HEK293 (cell line): ENCODE results near the gene SLC17A1.

ENCODE experiments used
- CTCF ChIA-PET: fragments of 350-600 bp; formaldehyde crosslinking; extraction: SDS; loops from one replicate; lab custom pipeline; 2021; ENCODE audit warnings: antibody characterized with exemption; lab: Yijun Ruan, JAX
- POLR2A ChIA-PET: fragments of 300-600 bp; formaldehyde crosslinking; extraction: SDS; loops from one replicate; lab custom pipeline; 2020; ENCODE audit warnings: antibody characterized with exemption, inconsistent platforms; lab: Yijun Ruan, JAX
- H3K27ac ChIP-seq: fragments of 200-500 bp; sonication (Bioruptor generic); 2 replicates; pipeline ENCODE4 v1.5.1; 2014; ENCODE audit warnings: low read depth, low read length, control low read depth, inconsistent platforms; ENCODE audit errors: extremely low read depth
- H3K36me3 ChIP-seq, 2 experiments: fragments of 200-500 bp in 1 of 2; sonication (Bioruptor generic) in 1 of 2; 1 replicate in 1 of 2; 2 replicates in 1 of 2; pipeline ENCODE4 v1.5.1; 2014 to 2017; ENCODE audit warnings: inconsistent platforms in 2 of 2, low read length in 2 of 2; ENCODE audit not compliant: control insufficient read depth in 2 of 2, insufficient read depth in 1 of 2
- H3K4me1 ChIP-seq: fragments of 200-500 bp; sonication (Bioruptor generic); 2 replicates; pipeline ENCODE4 v1.5.1; 2014; ENCODE audit warnings: mild to moderate bottlenecking, low read length, inconsistent platforms; ENCODE audit not compliant: control insufficient read depth, insufficient read depth
- H3K4me3 ChIP-seq: 2 replicates; pipeline ENCODE4 v1.5.1; 2011; ENCODE audit warnings: low read depth, mild to moderate bottlenecking, control low read depth, low read length, moderate library complexity
- H3K9me3 ChIP-seq: fragments of 200-500 bp; sonication (Bioruptor generic); 2 replicates; pipeline ENCODE4 v1.5.1; 2014; ENCODE audit warnings: low read depth, low read length, inconsistent platforms; ENCODE audit not compliant: control insufficient read depth, insufficient read depth
- GLI4 ChIP-seq: fragments of 450-650 bp; formaldehyde crosslinking; IDR thresholded peaks from 2 replicates; pipeline ENCODE4 v1.5.1; 2016; ENCODE audit warnings: missing biosample characterization, missing genetic modification characterization
- PRDM6 ChIP-seq: fragments of 450-650 bp; formaldehyde crosslinking; IDR thresholded peaks from 2 replicates; pipeline ENCODE4 v1.5.1; 2017; ENCODE audit warnings: missing biosample characterization, missing genetic modification characterization
- SP7 ChIP-seq: fragments of 450-650 bp; formaldehyde crosslinking; IDR thresholded peaks from 2 replicates; pipeline ENCODE4 v1.5.1; 2016; ENCODE audit warnings: missing biosample characterization, missing genetic modification characterization
- TRIM28 ChIP-seq: IDR thresholded peaks from 2 replicates; pipeline ENCODE4 v1.6.1; 2011; ENCODE audit warnings: low read length, control low read depth, borderline replicate concordance
- ZBTB7A ChIP-seq: fragments of 450-650 bp; formaldehyde crosslinking; IDR thresholded peaks from 2 replicates; pipeline ENCODE4 v1.5.1; 2016; ENCODE audit warnings: low read depth, missing biosample characterization, missing genetic modification characterization
- ZNF121 ChIP-seq: fragments of 450-650 bp; formaldehyde crosslinking; IDR thresholded peaks from 2 replicates; pipeline ENCODE4 v1.5.1; 2016; ENCODE audit warnings: missing biosample characterization, missing genetic modification characterization
- ZNF16 ChIP-seq: fragments of 450-650 bp; formaldehyde crosslinking; IDR thresholded peaks from 2 replicates; pipeline ENCODE4 v1.5.1; 2016; ENCODE audit warnings: low read depth, missing biosample characterization, missing genetic modification characterization
- ZNF18 ChIP-seq: fragments of 450-650 bp; formaldehyde crosslinking; IDR thresholded peaks from 2 replicates; pipeline ENCODE4 v1.5.1; 2016; ENCODE audit warnings: missing biosample characterization, missing genetic modification characterization
- ZNF274 ChIP-seq, 2 experiments: fragments of 200-500 bp in 1 of 2; fragments of 450-650 bp in 1 of 2; sonication (Bioruptor generic) in 1 of 2; formaldehyde crosslinking in 1 of 2; IDR thresholded peaks; 2 replicates each; pipeline versions ENCODE4 v1.5.1 to v1.6.1; 2014 to 2016; ENCODE audit warnings: borderline replicate concordance in 1 of 2, inconsistent platforms in 1 of 2, low read length in 1 of 2, missing biosample characterization in 1 of 2, missing genetic modification characterization in 1 of 2
- ZNF280C ChIP-seq: fragments of 450-650 bp; formaldehyde crosslinking; IDR thresholded peaks from 2 replicates; pipeline ENCODE4 v1.5.1; 2016; ENCODE audit warnings: missing biosample characterization, missing genetic modification characterization
- ZNF311 ChIP-seq: fragments of 450-650 bp; formaldehyde crosslinking; IDR thresholded peaks from 2 replicates; pipeline ENCODE4 v1.5.1; 2017; ENCODE audit warnings: missing biosample characterization, missing genetic modification characterization, borderline replicate concordance
- ZNF335 ChIP-seq: fragments of 450-650 bp; formaldehyde crosslinking; conservative IDR thresholded peaks from 2 replicates; pipeline ENCODE4 v1.5.1; 2016; ENCODE audit warnings: missing biosample characterization, missing genetic modification characterization
- ZNF354C ChIP-seq: fragments of 450-650 bp; formaldehyde crosslinking; IDR thresholded peaks from 2 replicates; pipeline ENCODE4 v1.5.1; 2016; ENCODE audit warnings: missing biosample characterization, missing genetic modification characterization, low read depth, borderline replicate concordance
- ZNF488 ChIP-seq: fragments of 450-650 bp; formaldehyde crosslinking; IDR thresholded peaks from 2 replicates; pipeline ENCODE4 v1.5.1; 2016; ENCODE audit warnings: missing biosample characterization, missing genetic modification characterization
- ZNF530 ChIP-seq: fragments of 450-650 bp; formaldehyde crosslinking; IDR thresholded peaks from 2 replicates; pipeline ENCODE4 v1.5.1; 2016; ENCODE audit warnings: low read depth, missing biosample characterization, missing genetic modification characterization
- ZNF561 ChIP-seq: fragments of 450-650 bp; IDR thresholded peaks from 2 replicates; pipeline ENCODE4 v1.5.1; 2018; ENCODE audit warnings: missing biosample characterization, missing genetic modification characterization, borderline replicate concordance
- ZNF837 ChIP-seq: fragments of 450-650 bp; formaldehyde crosslinking; IDR thresholded peaks from 2 replicates; pipeline ENCODE4 v1.5.1; 2016; ENCODE audit warnings: missing biosample characterization, missing genetic modification characterization
- ZSCAN5A ChIP-seq: fragments of 450-650 bp; formaldehyde crosslinking; IDR thresholded peaks from 2 replicates; pipeline ENCODE4 v1.5.1; 2016; ENCODE audit warnings: missing biosample characterization, missing genetic modification characterization

The SLC17A1 gene

GRCh38 chr6:25880601-25881000 is 48.7 kb upstream of the SLC17A1 start:
- Histone ChIP-seq H3K36me3 (no peaks in the 10 kb centered on the region), H3K9me3 (no peaks in the 10 kb centered on the region), H3K4me1 (no peaks in the 10 kb centered on the region; the same call in 1 of the 2 replicates), H3K4me3 (no peak overlapping the region), H3K27ac (no peak overlapping the region)
- POLR2A ChIA-PET, result no interaction called here
- CTCF ChIA-PET, result interaction anchor here (0.5 to 1.0 kb wide), 3 partner anchors 14 to 123 kb away, joined by 3 to 8 read pairs (median 4); no protein-coding TSS in a partner anchor
- TF ChIP-seq ZNF16, result no peak
- TF ChIP-seq SP7 (tag by site-specific recombination), result no peak
- TF ChIP-seq ZNF837 (tag by site-specific recombination), result no peak
- TF ChIP-seq ZBTB7A (tag by site-specific recombination), result no peak
- no peak for TF ChIP-seq ZNF561
- TF ChIP-seq PRDM6 (tag by site-specific recombination), result no peak
- no peak for TF ChIP-seq ZSCAN5A (tag by site-specific recombination)
- TF ChIP-seq ZNF274 (IDR thresholded peaks at IDR 0.05; ENCODE audit: low read length), result no peak
- no peak for TF ChIP-seq ZNF274 (tag by site-specific recombination; IDR thresholded peaks at IDR 0.05; ENCODE audit: borderline replicate concordance)
- TF ChIP-seq ZNF488 (tag by site-specific recombination), result no peak
- no peak for TF ChIP-seq GLI4 (tag by site-specific recombination)
- no peak for TF ChIP-seq ZNF354C
- no peak for TF ChIP-seq ZNF121 (tag by site-specific recombination)
- TF ChIP-seq ZNF18, result no peak
- TF ChIP-seq ZNF335, result no peak
- TF ChIP-seq TRIM28, result no peak
- TF ChIP-seq ZNF280C (tag by site-specific recombination), result no peak
- no peak for TF ChIP-seq ZNF530
- TF ChIP-seq ZNF311 (tag by site-specific recombination), result no peak
